NCI-H510A (cell line): ENCODE data around the gene TMEM164.
"Not testable (repeated sequence)": the region's sequence is repeated elsewhere in the genome, so short reads cannot be mapped to it uniquely, and the experiment has no call there.

Experiments used
- DNase-seq: peaks from one replicate; lab custom pipeline; 2025; lab: John Stamatoyannopoulos, UW

Gene TMEM164

DNA sequence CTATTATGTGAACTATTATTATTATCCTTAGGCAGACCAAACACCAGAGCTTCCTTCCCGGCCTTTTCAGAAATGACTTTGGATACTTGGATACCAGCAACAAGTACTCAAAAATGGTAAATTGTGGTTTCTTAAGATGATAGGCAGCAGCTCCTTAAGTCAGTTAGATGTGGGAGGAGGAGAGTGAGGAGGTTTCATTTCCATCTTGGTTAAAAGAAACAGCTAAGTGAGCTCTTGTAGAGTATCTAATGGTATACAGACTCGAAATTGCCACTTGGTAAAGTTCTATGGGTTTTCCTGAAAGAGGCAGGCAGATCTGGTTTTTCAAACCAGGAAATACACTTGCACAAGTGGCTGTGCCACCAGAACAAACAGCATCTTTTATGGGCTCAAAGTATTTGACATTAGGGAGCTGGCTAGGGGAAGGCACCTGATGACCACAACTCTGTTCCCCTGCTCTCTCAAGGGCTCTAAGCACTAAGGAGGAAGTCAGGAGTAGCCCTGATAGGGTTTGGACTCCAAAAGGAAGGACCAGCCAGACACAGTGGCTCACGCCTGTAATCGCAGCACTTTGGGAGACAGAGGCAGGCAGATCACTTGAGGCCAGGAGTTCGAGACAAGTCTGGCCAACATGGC lies 130.9 kb downstream of the TMEM164 start:
- no peak for DNase-seq

DNA sequence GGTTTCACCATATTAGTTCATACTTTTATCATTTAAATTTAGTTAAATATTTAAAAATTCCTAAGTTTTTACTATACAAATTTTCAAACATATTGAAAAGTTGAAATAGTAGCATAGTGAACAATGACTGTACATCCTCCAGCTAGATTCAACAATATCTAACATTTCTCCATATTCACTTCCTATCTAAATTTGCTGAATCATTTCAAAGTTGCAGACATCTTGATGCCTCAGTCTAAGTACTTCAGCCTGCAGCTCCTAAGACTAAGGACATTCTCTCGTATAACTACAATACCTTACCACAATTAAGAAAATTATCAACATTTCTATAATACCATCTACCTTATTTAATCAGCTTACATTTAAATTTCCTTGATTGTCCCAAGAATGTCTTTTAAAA lies 132.7 kb downstream of the TMEM164 start:
- no peak for DNase-seq

GRCh38 chrX:110136136-110136535 lies 133.2 kb downstream of the TMEM164 start:
- DNase-seq: no peak

GRCh38 chrX:110138557-110138956 lies 135.6 kb downstream of the TMEM164 start:
- DNase-seq: no peak

- DNase-seq: no peak
These were observed 136.3 kb downstream of the TMEM164 start for GRCh38 chrX:110139172-110139571.

DNA sequence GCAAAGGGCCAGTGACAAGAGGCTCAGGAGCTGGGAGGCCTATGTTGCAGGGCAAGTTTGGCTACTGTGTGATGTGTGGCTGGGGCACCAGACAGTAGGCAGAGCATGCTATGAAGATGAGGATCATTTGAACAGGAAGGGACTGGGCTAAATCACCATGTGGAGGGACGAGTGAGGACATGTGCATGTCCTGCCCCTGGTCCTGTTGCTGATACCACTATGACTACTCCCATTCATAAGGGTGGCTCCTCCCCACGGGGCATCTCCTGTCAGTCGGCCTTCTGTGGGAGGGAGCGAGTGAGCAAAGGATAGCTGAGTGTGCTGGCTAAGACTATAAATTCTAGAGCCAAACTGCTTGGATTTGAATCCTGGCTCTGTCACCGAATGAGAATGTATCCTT lies 139.2 kb downstream of the TMEM164 start:
- no peak for DNase-seq

DNA sequence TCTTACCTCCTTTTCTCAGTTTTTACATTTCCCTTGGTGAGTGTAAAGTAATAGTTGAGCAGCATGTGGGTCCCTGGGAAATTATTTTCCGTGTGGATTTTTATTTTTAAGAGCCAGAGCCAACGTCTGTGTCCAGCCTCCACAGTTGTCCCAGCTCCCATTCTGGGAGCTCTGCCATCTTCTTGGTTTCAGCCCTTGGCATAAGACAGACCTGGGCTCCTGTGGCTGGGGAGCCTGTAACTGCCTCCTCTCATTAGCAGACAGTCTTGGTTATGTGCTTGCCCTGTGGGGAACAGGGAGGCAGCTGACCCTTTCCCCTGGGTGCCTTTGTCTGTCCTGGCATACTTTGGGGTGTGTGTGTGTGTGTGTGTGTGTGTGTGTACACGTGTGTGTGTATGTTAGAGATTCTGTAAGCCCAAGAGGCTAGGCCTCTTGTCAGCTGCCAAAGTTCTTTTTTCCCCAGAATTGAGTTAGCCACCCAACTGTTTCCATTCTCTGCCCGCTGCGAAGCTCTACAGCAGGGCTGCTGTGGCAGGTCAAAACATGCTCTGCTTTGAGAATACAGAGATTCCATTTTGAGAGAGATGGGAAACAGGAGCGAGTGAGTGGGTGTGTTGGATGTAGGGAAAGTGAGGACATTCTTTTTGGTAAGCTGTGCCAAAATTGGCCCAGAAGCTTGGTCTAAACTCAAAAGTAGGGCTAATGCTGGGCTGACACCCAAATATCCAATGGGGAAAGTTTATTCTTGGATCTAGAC lies 140.7 kb downstream of the TMEM164 start:
- no peak for DNase-seq

GRCh38 chrX:110145311-110145710 lies 142.4 kb downstream of the TMEM164 start:
- DNase-seq: no peak

DNA sequence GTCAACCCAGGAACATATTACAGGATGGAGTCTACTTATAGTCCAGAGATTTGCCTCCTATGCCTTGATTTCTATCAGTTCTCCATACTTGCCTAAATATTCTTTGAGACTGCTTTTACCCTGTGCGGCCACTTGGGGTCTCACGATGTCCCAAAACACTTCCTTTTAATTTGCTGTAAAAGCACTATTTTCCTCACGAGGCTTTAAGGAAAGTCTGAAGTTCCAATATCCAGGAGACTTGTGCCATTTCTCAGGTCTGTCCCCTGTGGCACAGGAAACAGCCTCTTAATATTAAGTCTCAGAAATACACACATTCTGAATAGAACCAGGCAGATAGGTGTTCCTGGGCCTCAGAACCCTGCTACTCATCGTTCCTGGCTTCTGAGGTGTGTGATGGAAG lies 142.9 kb downstream of the TMEM164 start:
- DNase-seq: no peak

DNA sequence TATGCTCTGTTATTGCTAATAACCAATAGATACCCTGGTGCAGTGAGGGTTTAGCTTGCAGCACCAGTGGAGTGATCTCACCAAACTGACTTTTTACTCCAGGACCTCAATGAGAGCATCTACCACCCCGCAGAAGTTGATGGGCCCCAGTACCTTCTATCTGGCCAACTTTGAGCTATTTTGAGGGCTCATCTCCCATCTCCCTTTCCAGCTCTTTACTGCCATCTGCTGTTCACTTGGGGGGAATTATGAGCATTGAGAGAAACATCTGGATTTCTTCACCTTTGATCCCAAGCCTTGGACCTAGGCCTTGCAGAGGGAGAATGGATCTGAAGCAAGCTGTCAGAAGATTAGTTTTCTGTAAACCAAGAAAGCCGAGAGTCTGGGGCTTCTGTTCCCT lies 143.6 kb downstream of the TMEM164 start:
- DNase-seq: no peak

- no peak for DNase-seq
These were observed 150.3 kb downstream of the TMEM164 start for GRCh38 chrX:110153244-110153643.

- no peak for DNase-seq
These were observed 151.0 kb downstream of the TMEM164 start for GRCh38 chrX:110153896-110154295.

GRCh38 chrX:110154328-110154727 lies 151.4 kb downstream of the TMEM164 start:
- DNase-seq: not testable (repeated sequence)

DNA sequence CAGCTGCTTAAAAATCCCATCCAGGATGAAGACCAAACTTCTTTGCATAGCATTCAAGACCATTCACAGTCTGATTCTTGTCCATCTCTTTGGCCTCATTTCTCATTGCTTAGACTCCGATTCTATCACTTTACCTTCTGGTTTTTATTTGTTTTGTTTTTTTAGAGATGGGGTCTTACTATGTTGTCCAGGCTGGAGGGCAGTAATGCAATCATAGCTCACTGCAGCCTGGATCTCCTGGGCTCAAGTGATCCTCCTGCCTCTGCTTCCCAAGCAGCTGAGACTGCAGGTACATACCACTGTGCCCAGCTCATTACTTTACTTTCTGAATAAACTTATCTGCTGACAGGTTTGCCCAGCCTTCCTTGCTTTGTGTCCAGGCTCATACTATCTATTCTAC lies 152.8 kb downstream of the TMEM164 start:
- no peak for DNase-seq

GRCh38 chrX:110156167-110156754 lies 153.3 kb downstream of the TMEM164 start:
- DNase-seq: no peak

DNA sequence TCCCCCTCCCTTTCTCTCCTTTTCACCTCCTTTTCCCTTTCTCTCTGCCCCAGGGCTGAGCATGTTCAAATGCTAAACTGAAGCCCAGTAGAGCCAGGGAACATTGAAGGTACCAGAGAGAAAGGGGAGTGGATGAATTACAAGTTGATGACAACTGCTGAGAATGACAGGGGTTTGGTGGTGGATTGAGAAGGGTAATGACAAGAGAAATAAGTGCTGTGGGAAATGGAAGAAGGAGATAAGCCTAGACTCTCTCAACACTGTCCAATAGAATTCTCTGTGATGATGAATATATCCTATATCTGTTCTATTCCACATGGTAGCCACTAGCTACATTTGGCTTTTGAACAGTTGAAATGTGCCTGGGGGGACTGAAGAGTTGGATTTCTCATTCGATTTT lies 154.5 kb downstream of the TMEM164 start:
- DNase-seq: no peak

DNA sequence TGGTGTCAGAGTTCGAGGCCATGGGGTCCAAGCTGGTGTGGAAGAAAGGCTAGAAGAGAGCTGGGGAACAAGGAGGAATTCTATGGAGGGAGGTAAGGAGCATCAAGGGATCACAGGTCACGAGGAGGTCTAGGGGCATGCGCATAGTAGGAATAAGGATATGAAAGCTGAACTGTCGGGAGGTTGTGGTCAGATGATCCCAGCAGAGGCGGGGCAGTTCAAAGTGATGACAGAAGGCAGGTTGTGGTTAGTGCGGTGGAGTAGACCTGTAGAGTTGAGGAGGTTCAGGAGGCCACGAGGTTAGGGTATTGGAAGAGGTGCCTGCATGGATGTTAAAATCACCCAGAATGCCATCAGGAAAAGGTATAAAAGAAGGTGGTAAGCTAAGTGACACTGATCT lies 156.3 kb downstream of the TMEM164 start:
- no peak for DNase-seq

DNA sequence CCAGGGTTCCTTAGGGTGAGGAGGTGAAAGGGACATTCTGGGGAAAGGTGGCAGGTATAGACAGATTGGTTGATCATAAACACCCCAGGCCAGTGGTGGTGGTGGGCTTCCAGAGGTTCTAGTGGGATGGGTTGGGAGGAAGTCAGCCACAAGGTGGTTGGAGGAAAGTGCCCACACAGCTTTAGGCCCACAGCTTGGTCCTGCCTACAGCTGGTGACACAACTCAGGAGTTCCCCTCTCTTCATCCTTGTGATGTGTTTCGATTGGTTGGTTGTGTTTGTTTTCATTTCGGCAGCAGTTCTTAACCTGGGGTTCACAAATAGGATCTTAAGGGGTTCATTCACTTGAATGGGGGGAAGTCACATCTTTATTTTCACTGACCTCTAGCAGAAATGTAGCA lies 157.0 kb downstream of the TMEM164 start:
- no peak for DNase-seq

GRCh38 chrX:110161361-110161686 lies 158.4 kb downstream of the TMEM164 start:
- DNase-seq: no peak

DNA sequence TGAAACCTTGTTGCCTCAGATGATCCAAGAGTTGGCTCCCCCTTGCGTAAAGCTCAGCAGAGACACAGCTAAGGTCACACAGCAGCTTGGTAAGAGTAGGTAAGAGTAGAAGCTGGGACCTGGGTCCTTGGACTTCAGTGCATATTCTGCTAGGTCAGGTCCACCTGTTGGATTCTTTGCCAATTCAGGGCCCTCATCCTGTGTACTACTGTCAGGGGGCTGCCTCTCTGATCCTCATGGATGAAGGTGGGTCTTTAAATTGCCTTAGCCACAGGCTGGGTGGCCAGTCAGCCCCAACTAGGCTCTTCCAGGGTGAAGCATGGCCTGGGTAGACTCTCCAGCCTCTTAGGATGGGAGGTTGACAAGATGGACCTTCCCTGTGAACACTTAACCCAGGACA lies 159.2 kb downstream of the TMEM164 start:
- no peak for DNase-seq

DNA sequence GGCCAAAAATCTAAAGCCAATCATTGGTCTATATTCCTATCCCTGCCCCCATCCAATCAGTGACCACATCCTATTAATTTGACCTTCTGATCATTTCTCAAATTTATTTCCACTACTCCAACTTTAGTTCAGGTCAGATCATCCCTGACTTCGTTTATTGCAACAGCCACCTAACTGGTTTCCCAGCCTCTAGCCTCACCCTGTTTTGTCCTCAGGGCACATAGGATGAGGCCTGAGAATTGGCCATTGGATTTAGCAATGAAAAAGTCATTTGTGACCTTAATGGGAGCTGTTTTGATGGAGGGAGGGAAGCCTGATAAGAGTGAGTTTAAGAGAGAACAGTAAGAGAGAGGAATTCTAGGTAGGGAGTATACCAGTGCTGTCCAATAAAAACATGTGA lies 160.0 kb downstream of the TMEM164 start:
- no peak for DNase-seq

- DNase-seq: no peak
These were observed 160.6 kb downstream of the TMEM164 start for GRCh38 chrX:110163488-110163887.

- DNase-seq: no peak
These were observed 165.1 kb downstream of the TMEM164 start for GRCh38 chrX:110167952-110168451.
